Aorta (tissue), 5 donors: ENCODE data around the gene USP7. TPM values are rescaled to one million over a fixed set of nuclear protein-coding genes. Genes with fewer than 3 reads are reported as not detected.

ENCODE experiments used
- ATAC-seq: fragments of 200-7000 bp; cut with Tn5 transposase; one replicate; pipeline ENCODE4 v1.9.1; 2022; ENCODE audit warnings: moderate library complexity; ENCODE audit not compliant: low FRiP score
- DNase-seq, 2 donors: peaks; one replicate each; pipeline ENCODE4 v3.0.0-alpha.2; 2020
- H3K27ac ChIP-seq, 2 donors: one replicate each; pipeline ENCODE4 v1.5.1; 2013; ENCODE audit warnings: low read length in 2 of 2, mild to moderate bottlenecking in 2 of 2, moderate library complexity in 2 of 2, control low read depth in 1 of 2, inconsistent platforms in 1 of 2, low read depth in 1 of 2
- H3K27me3 ChIP-seq, 2 donors: one replicate each; pipeline ENCODE4 v1.6.1; 2013; ENCODE audit warnings: control low read depth in 1 of 2, low read length in 1 of 2, mild to moderate bottlenecking in 1 of 2, moderate library complexity in 1 of 2; ENCODE audit not compliant: insufficient read depth in 2 of 2, control insufficient read depth in 1 of 2
- H3K36me3 ChIP-seq, 2 donors: one replicate each; pipeline ENCODE4 v1.6.1; 2013; ENCODE audit warnings: control low read depth in 1 of 2, low read length in 1 of 2, mild to moderate bottlenecking in 1 of 2; ENCODE audit not compliant: insufficient read depth in 2 of 2, control insufficient read depth in 1 of 2
- H3K4me1 ChIP-seq, 2 donors: one replicate each; pipeline ENCODE4 v1.6.1; 2013; ENCODE audit warnings: low read length in 2 of 2, control low read depth in 1 of 2, mild to moderate bottlenecking in 1 of 2, moderate library complexity in 1 of 2; ENCODE audit not compliant: insufficient read depth in 2 of 2, control insufficient read depth in 1 of 2
- H3K4me3 ChIP-seq, 2 donors: one replicate each; pipeline ENCODE4 v1.5.1; 2013; ENCODE audit warnings: low read length in 2 of 2, control low read depth in 1 of 2, mild to moderate bottlenecking in 1 of 2
- H3K9me3 ChIP-seq: one replicate; pipeline ENCODE4 v1.6.1; 2013; ENCODE audit warnings: mild to moderate bottlenecking, low read length; ENCODE audit not compliant: control insufficient read depth
- WGBS, 2 donors: extraction: QIAGEN DNeasy Blood & Tissue Kit; methylation state at CpG; one replicate each; pipeline ENCODE4 v1.1.7; 2013; 5-methylcytosine and 5-hydroxymethylcytosine counted together
- intact Hi-C, 2 donors: fragments of 100-400 bp; cut with DNase I; formaldehyde crosslinking; loops; one replicate each; pipeline versions ENCODE4 v1.14.2 to v1.15.0; 2022
- polyA plus RNA-seq, 2 donors: library from polyadenylated mRNA; stranded (reverse); fragments of 200-250 nt; gene quantifications; one replicate each; pipeline ENCODE4 v1.2.3, GENCODE V29; 2013
- total RNA-seq, 2 donors: library from RNA; stranded (reverse); fragmentation: NEBNext Ultra II Directional; extraction: Animal tissue kit (Norgen Biotek cat#: 25700); gene quantifications; one replicate each; pipeline ENCODE4 v1.2.1, GENCODE V29; 2021
- donor health status: healthy with polysubstance abuse.
- donor health status: Bipolar disorder and iron deficiency.
- donor health status: DM: no; HTN: no; CAD: no.
- donor health status: DM: no; HTN: no; CAD: no.
- donor health status: DM: yes; HTN: yes; CAD: no.

Gene USP7
- total and polyA plus RNA-seq, 4 donors, result 18.0 to 110 (median 72.3) TPM

DNA sequence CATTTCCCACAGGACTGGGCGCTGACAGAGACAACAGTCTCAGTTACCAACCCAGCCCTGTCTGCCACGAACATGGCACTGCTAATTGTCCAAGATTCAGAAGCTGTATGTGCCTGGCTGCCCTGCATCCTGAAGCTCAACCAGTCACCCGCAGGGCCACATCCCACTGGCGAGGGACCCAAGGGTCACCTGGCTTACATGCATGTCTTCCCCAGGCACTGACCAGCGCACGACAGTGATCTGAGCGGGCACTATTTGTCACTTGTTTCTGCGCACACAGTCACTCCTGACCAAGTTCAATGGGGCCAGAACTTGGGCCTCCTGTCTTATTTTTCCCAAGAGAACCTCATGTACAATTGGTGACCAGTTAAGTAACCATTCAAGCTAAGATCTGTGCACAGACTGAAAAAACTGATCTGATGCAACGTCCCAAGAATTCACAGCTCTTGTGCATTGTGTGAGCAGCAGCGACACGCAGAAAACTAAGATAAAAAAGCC, 13.1 kb downstream of the USP7 start:
- Histone ChIP-seq H3K27ac (no peak overlapping the region), H3K4me3 (no peak overlapping the region), H3K27me3 (no peaks in the 10 kb centered on the region), H3K9me3 (no peaks in the 10 kb centered on the region), H3K4me1 (peaks cover 2 to 3% of the 10 kb centered on the region in 2 donors), H3K36me3 (no peaks in the 10 kb centered on the region)
- no peak for ATAC-seq
- DNase-seq, result no peak
- 62 to 64% methylated on average over 11 of the region's 11 CpGs for WGBS, 2 donors
- intact Hi-C loops, result no loop called here

DNA sequence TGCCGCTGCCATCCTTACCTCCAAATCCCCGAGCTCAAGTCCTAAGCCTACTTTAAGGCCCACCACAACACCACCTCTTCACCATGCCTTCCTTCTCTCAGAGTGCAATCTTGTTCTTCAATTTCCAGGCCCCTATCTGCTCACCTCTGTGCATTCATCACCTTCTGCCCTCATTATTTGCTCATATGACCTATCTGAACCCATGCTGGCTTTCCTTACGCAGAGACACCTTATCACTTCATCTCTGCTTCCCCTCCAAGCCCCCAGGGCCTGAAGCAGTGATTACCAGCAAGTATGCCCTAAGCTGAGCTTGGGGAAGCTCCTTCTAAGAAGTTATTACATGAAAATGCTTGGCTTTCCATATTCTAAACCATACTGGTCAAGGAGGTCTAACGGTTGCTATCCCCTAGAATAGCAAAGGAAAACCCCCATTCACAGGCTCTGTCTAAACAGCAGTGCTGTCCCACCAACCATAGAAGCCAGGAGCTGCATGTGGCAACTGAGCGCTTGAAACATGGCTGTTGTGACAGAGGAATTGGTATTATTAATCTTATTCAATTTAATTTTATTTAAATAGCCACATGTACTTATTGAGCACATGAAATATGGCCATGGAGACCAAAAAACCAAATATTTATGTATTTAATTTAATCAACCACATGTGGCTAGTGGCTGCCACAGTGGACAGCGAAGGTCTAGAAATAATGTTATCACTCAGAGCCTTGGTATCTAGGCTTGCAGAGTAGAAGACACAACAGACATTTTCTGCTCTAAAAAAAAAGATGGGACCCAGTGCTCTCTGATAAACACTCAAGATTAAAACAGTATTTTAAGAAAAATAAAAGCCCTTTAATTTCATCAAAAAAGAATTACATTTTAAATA, 13.9 kb downstream of the USP7 start:
- 81 to 87% methylated on average over 6 of the region's 6 CpGs for WGBS, 2 donors
- no peaks in the 10 kb centered on the region for H3K27me3 ChIP-seq
- H3K27ac ChIP-seq, result no peak overlapping the region
- no peak overlapping the region for H3K4me3 ChIP-seq
- no peak for ATAC-seq
- peaks cover 2 to 3% of the 10 kb centered on the region in 2 donors for H3K4me1 ChIP-seq
- no peak for DNase-seq
- H3K36me3 ChIP-seq, result no peaks in the 10 kb centered on the region
- intact Hi-C loops, result no loop called here
- H3K9me3 ChIP-seq, result no peaks in the 10 kb centered on the region

DNA sequence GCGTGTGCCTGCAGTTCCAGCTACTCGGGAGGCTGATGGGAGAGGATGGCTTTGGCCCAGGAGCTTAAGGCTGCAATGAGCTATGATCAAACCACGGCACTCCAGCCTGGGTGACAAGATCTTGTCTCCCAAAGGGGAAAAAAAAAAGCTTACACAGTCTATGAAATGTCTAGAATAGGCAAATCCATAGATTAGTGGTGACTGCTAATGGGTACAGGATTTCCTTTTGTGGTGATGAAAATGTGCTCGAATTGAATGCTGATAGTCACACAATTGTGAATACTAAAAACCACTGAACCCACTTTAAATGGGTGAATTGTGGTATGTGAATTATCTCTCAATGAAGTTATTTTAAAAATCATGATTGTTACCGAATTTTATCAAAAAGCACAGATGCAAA, 14.9 kb downstream of the USP7 start:
- Histone ChIP-seq H3K4me3 (no peak overlapping the region), H3K27ac (no peak overlapping the region), H3K27me3 (no peaks in the 10 kb centered on the region), H3K36me3 (no peaks in the 10 kb centered on the region), H3K9me3 (no peaks in the 10 kb centered on the region), H3K4me1 (peaks cover 2 to 3% of the 10 kb centered on the region in 2 donors)
- intact Hi-C loops, result no loop called here
- ATAC-seq, result no peak
- 83% methylated on average over 5 of the region's 5 CpGs for WGBS, 2 donors
- DNase-seq, result no peak

DNA sequence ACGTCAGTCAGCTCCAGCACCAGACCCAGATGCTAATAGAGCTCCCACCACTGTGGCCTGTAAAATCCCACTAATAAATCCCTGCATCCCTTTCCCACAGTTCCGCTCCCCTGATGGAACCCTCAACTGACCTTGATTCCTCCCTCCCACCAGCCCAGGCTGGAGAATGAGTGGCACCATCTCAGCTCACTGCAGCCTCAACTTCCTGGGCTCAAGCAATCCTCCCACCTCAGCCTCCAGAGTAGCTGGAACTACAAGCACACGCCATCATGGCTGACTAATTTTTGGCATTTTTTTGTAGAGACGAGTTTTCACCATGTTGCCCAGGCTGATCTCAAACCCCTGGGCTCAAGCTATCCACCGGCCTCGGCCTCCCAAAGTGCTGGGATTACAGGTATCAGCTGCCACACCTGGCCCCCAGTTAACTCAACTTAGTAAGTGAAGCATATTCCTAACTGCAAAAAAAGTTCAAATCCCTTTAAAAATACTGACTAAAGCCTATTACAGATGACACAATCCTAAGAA, 15.6 kb downstream of the USP7 start:
- ATAC-seq (no peak), DNase-seq (no peak)
- intact Hi-C loops, result no loop called here
- Histone ChIP-seq H3K4me1 (peaks cover 2 to 3% of the 10 kb centered on the region in 2 donors), H3K27me3 (no peaks in the 10 kb centered on the region), H3K36me3 (no peaks in the 10 kb centered on the region), H3K9me3 (no peaks in the 10 kb centered on the region), H3K27ac (no peak overlapping the region), H3K4me3 (no peak overlapping the region)
- 82 to 84% methylated on average over 6 of the region's 6 CpGs for WGBS, 2 donors

DNA sequence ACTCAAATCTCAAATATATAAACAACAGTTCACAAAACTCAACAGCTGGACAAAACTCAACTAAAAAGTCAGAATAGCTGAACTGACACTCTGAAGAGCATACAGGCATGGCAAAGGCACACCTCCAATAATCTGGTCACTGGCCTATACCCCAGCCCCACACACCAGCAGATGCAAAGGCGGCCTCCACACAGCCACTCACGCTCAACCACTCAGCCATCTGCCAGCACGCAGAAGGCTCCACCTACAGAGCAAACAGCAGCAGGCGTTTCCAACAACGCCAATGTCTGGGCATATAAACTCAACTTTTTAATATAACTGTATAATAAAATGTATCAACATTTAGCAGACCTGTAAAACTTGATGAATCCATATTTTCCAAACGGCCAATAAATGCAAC, 17.2 kb downstream of the USP7 start:
- no peak overlapping the region for H3K27ac ChIP-seq
- intact Hi-C loops, result no loop called here
- H3K9me3 ChIP-seq, result no peaks in the 10 kb centered on the region
- no peak overlapping the region for H3K4me3 ChIP-seq
- H3K27me3 ChIP-seq, result no peaks in the 10 kb centered on the region
- DNase-seq (no peak), ATAC-seq (no peak)
- 79% methylated on average over 6 of the region's 6 CpGs for WGBS, 2 donors
- peaks cover 2 to 3% of the 10 kb centered on the region in 2 donors for H3K4me1 ChIP-seq
- no peaks in the 10 kb centered on the region for H3K36me3 ChIP-seq

DNA sequence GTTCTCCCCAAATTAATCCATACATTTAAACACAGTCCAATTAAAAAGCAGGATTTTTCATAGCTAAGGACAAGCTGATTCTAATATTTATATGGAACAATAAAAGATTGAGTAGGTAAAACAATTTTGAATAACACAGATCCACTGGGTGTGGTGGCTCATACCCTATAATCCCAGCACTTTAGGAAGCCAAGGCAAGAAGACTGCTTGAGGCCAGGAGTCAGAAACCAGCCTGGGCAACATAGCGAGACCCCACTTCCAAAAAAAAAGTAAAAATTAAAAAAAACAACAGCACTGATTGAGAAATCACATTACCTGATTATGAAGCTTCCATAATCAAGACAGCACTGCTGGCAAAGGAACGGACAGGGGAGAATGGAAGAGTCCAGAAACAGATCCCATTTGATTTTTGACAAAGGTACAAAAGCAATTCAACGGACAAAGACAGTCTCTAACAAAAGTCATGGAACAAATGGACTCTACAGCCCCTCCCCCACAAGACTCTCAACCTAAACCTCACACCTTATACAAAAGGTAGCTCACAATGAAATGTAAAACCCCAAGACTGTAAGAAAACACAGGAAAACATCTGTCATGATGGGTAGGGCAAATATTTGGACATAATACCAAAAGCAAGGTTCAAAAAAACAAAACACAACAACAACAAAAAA, 17.9 kb downstream of the USP7 start:
- no peak for DNase-seq
- no peak for ATAC-seq
- Histone ChIP-seq H3K27me3 (no peaks in the 10 kb centered on the region), H3K9me3 (no peaks in the 10 kb centered on the region), H3K4me3 (no peak overlapping the region), H3K27ac (no peak overlapping the region), H3K4me1 (no peaks in the 10 kb centered on the region), H3K36me3 (no peaks in the 10 kb centered on the region)
- intact Hi-C loops, result no loop called here
- WGBS, 2 donors, result 88% methylated on average over 3 of the region's 3 CpGs

DNA sequence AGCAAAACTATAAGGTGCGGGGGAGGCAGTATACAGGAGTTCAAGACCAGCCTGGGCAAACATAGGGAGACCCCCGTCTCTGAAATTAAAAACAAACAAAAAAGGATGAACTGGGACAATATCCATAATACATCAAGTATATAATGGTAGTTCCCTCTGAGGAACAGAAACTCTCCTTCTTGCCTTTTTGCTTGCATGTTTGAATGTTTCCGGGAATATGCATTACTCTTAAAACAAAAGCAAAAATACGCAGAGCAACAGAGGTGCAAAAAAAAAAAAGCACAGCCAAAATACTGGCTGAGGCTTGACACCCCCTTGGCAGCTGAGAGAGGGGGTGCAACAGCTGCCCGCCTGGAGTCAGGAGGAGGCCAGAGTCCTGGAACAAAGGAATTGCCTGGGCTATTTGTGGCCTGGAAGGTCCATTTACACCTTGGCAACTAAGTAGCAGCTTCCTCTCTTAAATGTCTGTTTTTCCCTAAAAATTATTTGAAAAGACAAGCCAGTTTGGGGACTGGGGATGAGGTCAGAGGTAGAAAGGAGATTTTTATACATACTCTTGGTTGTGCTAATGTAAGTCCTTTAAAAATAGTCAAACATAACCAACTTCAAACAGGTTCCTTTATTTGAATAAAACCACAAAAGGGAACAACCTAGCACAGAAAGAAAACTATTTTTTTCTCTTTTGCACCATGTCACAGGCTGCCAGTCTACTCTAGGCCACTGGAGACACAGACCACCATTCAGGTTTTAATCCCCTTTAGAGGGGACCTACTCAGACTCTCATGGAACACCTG, 19.5 kb downstream of the USP7 start:
- WGBS, 2 donors, result 31 to 34% methylated on average over 5 of the region's 5 CpGs
- Histone ChIP-seq H3K4me3 (no peak overlapping the region), H3K4me1 (no peaks in the 10 kb centered on the region), H3K27ac (no peak overlapping the region), H3K27me3 (no peaks in the 10 kb centered on the region), H3K36me3 (no peaks in the 10 kb centered on the region), H3K9me3 (no peaks in the 10 kb centered on the region)
- no peak for DNase-seq
- intact Hi-C loops, result no loop called here
- ATAC-seq, result no peak

DNA sequence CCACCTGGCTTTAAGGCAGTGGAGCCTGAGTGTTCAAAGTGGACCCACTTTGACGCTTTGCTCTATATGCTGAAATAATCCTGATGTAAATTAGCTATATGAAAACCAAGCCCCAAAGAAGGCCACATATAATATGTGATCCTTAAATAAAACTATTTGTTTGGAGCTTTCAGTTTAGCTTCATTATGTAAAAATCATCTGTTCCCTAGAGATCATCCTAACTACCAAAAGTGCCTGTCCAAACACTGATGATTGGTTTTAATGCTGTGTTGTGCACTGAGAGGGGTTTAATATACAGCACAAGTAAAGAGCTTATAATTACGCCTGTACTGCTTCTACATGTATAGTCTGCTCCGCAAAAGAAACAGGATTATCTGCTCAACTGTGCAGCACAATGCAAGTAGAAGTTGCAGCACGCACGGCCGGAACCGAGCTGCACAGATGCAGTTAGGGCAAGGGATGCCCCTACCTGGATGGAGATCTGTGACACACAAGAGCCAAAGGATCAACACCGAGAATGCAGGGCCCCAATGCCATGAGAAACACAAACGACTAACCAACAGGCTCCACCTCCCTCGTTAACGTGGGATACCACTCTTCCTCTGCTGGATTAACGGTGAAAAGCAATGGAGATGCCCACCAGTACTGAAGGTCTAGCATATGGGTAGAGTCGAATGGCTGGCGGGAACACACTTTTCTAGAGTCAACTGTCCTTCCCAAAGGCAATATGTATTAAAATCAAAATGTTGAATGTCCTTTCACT, 20.5 kb downstream of the USP7 start:
- Histone ChIP-seq H3K4me1 (no peaks in the 10 kb centered on the region), H3K27ac (no peak overlapping the region), H3K27me3 (no peaks in the 10 kb centered on the region), H3K36me3 (no peaks in the 10 kb centered on the region), H3K4me3 (no peak overlapping the region), H3K9me3 (no peaks in the 10 kb centered on the region)
- ATAC-seq, result no peak
- no peak for DNase-seq
- WGBS, 2 donors, result 70 to 73% methylated on average over 14 of the region's 14 CpGs
- intact Hi-C loops, result no loop called here
